ENCODE results near the gene RTEL1.
"Not testable (repeated sequence)": the region's sequence is repeated elsewhere in the genome, so short reads cannot be mapped to it uniquely, and the experiment has no call there.

The RTEL1 gene

DNA sequence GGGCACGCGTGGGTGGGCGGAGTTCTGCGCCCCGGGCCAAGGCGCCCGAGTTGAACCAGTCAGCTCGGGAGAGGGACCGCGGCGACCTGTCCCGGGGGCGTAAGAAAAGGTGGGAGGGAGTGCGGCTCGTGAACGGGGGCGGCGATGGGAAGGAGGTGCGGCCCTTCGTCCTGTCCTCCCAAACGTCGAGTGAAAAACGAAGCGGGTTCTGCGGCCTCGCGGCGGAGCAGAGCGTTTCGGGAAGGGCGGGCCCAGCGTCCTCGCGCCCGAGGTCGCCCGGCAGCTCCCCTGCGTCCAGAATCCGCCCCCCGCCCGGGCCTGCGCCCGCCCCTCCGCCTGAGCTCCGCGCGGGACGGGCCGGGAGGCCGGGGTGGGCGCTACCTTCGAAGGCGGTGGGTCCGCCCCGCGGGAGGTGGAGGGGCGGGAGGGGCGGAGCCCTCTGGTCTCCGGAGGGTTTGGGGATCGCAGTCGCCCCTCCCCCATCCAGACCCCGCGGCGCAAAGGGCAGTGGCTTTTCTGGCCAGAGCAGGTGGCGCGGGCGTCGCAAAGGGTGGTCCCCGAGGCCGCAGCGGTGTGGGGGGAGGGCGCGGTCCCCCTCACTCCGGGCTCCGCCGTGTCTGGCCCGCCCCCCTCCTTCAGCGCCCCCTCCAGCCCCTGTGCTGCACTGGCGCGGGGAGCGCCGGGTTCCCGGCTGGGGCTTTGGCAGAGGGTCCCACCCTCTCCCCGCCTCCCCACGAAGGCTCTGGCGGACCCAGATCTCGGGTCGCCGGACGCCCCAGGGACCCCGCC lies 5.7 kb upstream of the RTEL1 start:
- no peak for DNase-seq

DNA sequence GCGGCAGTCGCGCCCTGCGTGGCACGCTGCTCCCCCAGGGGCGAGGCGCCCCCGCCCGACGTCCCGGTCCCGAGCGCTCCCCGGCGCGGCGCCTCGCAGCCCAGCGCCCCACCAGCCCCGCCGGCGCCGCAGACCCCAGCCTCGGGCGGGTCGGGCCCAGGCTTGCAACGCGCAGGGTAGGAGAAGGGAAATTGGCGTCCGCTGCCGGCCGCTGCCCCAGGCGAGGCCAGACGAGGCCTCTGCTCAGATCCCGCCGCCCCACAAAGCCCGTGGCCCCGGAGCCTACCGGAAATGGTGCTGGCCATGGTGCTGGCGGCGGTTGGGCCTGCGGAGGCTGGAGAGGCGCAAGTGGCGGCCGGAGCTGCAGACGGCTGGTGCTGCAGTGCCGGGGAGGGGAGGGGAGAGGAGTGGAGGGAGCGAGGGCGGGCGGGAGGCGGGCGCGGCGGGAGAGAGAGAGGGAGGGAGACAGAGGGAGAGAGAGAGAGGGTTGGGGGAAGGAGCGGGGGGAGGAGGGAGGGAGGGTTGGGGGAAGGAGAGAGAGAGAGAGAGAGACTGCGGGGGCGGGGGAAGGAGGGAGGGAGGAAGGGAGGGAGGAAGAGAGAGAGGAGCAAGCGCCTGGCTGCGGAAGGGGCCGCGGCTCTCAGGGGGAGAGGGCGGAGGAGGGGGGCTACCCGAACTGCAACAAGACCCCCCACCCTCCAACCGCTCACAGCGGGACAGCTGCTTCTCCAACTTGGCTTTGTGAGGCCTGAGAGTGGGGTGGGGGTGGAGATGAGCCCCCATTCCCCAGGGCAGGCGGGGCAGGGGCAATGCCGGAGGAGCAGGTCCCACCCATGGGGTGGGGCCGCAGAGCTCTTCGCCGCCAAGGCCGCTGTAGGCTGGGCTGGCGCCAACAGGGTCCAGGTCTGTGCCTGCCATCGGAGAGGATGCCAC lies 4.8 kb upstream of the RTEL1 start, which contains the start of gene STMN3:
TSS of gene STMN3 (minus strand) at position 384 of the 933 bp plus-strand sequence. CDS start at position 305, 79 bp downstream.
- peak; percentile 27 for DNase-seq

DNA sequence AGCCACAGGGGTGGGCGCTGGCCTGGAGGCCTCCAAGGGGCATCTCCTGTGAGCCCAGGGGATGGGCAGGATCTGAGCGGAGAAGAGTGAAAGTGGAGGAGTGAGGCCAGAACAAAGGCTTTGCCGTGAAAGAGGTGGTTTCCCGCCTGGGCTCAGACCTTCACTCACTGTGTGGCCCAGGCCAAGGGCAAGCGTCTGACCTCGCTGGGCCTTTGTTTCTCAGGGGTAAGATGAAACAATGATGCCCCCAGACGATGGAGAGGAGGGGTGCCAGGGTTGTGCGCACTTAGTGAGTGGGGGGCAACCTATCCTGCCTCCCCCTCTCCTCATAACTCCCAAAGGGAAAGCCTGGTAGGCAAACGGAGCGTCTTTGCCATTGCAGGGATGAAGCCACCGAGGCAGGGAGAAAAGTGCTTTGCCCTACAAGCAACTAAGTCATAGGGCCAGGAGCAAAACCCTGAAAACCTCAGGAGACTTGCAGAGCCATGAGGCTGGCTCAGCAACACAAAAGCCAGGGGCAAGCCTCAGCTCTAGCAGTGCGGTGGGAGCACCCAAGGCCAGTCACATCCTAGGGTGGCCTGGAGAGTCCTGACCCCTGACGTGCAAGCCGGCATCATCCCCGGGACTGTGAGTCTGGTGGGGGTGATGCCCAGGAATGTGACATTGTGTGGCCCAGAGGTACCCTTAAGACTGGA lies 4.0 kb upstream of the RTEL1 start:
- no peak for DNase-seq

DNA sequence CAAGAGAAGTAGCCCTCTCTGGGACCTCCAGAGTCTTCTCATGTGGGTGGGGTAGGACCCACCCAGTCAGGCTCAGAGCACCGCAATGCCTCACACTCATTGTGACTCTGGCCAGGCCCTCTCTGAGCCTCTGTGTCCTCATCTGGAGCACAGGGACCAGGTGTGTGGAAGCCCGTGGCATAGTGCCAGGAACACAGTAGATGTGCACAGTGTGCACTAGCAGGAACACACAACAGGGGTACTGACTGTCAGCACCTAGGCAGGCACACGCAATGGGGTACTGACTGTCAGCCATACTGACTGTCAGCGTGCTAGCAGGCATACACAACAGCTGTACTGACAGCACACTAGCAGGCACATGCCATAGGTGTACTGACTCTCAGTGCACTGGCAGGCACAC lies 2.9 kb upstream of the RTEL1 start:
- DNase-seq: no peak

DNA sequence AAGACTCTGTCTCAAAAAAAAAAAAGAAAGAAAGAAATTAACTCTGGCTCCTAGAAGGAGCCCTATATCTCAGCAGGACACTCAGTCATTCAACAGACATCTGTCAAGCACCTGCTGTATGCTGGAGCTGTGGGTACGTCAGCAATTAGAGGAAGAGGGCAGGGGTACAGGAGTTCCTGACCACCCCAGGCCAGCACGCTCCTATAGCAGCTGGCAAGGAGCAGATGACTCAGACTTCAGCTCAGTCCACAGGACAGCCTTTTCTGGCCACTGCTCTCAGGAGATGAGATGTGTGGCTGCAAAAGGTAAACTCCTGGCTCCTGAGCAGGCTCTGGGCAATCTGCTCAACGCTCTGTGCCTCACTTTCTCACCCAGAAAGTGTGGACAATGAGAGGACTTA lies 1.7 kb upstream of the RTEL1 start:
- no peak for DNase-seq

DNA sequence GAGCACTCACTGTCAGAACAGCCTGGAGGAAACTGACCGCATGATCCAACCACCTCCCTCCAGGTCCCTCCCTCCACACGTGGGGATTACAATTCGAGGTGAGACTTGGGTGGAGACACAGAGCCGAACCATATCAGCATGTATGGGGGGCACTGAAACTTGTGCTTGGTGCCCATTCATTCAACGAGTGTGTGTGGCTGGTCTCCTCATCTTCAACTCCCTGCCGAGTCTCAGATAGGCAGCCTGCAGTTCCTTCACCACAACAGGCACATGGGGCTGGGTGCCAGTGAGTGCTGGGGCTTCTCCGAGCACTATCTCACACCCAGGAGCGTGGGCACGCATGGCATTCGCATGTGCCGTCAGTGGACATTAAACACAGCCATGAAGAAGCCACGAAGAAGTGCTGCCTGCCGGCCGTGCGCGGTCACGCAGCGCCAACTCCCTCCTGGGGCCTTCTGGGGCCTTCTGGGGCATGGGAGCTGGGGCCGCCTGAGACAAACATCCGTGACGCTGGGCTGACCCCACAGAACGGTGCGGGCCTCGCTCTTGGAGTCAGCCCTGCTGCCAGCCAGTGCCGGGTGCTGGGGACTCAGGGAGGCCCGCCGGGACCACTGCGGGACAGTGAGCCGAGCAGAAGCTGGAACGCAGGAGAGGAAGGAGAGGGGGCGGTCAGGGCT lies 714 bp upstream of the RTEL1 start:
- no peak for DNase-seq

DNA sequence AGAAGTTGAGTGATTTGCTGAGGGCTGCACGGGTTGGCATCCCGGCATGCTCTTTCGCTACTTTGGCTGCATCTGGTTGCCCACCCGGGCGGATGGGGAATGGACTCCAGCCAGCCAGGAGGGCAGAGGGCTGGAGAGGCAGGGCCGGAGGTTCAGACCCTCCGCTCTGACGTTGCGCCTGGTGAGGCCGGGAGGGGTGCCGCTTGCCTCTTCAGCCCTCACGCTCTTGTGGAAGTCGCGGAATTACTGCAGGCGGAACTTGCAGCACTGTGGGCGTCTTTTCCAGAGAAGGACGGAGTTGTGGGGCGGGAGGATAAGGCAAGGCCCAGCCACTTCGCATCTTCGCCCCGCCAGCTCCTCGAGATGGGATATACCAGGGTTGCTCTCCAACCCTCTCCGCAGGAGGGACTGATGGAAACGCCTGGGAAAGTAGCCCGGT lies 656 bp downstream of the RTEL1 start:
- no peak for DNase-seq

DNA sequence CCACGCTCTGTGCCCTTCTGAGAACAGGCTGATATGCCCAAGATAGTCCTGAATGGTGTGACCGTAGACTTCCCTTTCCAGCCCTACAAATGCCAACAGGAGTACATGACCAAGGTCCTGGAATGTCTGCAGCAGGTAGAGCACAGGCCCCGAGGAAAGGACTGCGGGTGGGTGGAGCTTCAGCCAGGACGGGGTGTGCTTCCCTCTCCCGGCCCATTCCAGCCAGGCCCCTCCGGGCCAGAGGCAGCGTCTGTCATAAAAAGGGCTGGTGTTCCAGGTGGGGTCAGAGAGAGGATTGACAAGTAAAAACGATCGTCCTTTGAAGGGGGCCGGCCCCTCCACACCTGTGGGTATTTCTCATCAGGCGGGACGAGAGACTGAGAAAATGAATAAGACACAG lies 1.3 kb downstream of the RTEL1 start:
- DNase-seq: no peak

DNA sequence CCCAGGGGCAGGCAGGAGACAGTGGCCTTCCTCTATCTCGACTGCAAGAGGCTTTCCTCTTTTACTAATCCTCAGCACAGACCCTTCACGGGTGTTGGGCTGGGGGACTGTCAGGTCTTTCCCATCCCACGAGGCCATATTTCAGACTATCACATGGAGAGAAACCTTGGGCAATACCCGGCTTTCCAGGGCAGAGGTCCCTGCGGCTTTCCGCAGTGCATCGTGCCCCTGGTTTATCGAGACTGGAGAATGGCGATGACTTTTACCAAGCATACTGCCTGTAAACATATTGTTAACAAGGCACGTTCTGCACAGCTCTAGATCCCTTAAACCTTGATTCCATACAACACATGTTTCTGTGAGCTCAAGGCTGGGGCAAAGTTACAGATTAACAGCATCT lies 2.1 kb downstream of the RTEL1 start:
- not testable (repeated sequence) for DNase-seq

DNA sequence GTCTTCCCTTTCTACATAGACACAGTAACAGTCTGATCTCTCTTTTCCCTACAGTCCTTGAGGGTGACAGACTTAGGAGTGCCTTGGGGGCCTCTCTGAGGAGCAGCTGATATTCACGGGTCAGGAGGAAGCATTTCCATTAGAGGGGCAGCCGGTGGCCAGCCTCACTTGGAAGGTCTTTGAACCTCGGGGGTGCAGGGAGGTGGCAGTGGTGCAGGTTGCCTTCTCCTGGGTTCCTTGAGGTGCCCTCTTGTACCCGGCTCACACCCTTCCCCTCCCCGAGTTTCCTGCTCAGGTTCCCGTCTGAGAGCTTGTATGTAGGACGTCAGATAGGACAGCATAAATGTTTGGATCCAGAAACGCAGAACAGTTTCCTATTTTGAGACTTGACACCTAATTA lies 2.5 kb downstream of the RTEL1 start:
- DNase-seq: no peak

DNA sequence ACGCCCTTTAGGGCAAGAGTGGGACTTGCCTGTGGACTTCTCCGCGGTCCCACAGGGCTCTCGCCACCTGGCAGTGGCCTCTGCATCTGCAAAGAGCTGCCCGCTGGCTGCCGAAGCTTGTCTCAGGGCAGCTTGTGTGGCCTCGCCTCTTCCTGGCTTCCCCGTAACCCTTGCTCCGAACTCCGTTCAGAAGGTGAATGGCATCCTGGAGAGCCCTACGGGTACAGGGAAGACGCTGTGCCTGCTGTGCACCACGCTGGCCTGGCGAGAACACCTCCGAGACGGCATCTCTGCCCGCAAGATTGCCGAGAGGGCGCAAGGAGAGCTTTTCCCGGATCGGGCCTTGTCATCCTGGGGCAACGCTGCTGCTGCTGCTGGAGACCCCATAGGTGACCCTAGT lies 3.0 kb downstream of the RTEL1 start:
- DNase-seq: no peak

DNA sequence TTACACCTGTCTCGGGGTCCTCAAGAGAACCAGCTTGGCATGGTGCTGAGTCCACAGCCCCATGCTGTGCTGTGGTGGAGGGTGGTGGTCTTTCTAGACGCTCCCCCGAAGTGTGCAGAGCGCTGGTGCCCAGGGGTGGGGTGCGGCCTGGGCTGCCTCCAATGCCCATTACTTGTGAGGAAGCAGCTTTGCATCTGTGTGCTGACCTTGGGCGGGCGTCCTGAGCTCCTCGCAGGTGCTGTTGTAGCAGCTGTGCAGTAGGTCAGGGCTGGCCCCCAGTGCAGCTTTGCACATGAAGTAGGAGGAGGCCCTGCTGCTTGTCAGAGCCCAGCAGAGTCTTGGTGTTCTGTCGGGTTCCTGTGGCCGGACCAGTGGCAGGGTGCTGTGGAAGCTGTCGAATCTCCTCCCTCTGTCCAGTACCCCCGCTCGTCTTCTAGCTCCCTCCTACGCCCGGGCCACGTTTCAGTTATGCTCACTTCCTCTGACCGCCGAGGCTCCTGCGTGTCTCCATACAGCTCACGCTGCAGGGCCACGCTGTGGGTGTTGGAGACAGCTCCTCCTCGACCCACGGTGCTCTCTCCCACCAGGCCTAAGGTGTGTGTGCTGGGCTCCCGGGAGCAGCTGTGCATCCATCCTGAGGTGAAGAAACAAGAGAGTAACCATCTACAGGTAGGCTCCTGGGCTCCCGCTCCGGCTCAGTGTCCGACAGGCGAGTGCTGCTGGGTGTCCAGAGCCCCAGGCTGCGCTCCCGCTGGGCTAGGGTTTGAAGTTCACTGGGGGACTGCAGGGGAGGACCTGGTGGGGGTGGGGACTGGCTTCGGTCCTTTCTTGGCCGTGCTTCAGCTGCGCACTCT lies 4.1 kb downstream of the RTEL1 start:
- DNase-seq: no peak

DNA sequence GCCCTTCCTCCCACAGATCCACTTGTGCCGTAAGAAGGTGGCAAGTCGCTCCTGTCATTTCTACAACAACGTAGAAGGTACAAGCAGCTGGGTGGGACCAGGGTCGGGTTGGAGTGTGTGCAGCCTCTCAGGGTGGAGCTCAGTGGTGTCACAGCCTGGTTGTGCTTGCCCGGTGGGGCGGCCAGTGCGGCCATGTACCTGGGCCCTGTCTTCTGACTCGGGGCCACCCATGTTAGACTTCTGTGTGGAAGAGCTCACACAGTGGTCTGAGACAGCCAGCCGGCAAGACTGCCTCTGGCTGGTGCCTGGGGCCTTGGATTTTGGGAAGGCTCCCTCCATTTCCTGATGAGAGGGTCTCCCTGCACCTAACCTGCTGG lies 4.7 kb downstream of the RTEL1 start:
- DNase-seq: no peak

DNA sequence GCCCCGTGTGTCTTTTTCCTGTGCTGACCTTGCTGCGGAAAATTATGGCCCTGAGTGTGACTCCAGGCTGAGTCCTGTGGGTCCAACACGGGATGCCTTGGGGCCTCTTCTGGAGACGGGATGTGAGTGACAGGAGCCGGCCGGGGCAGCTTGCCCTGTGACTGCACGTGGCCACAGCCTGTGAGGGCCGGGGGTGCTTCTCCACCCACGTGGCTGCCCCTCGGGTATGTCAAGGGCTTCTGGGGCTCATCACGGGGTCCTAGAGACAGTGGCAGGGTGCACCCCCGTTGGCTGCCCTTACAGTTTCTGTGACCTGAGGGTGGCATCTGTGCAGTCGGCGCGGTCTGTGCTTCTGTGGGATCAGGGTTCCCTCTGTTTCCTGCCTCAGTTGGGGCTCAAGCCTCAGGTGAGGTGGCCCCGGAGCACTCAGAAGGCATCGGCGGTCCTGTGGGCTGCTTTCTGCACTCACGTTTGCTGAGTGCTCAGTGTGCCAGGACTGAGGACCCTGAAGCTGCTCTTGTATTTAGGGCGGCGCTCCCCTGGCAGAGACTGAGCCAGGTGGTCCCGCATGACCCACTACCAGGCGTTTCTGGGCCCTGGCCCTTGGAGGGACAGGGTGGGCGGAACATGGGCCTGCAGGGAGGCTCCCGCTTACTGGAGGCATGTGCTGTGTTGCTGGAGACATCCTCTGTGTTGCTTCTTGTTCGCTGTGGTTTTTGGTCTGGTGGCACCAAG lies 5.4 kb downstream of the RTEL1 start:
- DNase-seq: no peak

DNA sequence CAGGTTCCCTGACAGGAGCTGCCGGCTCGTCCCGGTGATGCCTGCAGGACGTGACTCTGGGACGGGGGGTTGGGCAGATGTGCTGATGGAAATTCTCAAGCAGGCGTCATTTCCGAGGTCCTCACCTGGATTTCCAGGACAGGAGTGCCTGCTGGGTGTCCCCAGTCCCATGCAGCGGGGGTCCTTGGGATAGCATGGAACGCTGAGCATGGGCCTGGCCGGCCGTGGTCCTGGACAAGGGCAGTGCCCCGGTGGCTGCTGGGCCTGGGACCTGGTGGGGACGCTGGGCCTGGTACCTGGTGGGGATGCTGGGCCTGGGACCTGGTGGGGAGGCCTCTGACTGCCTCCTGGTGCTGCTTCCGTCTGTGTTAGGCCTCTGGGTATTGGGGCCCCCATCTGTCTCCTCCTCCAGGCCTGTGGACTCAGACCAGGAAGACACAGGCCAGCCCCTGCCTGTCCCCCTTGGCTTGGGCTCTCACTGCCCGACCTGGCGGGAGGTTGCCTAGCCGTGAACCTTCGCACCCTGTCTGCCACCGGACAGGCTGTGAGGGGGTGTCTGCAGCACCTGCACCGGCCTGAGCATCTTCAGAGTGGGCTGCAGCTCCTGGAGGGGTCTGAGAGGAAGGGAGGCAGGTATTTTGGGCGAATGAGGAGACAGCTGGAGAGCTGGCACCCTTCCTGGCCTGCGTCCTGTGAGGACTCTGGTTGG lies 6.2 kb downstream of the RTEL1 start:
- no peak for DNase-seq

DNA sequence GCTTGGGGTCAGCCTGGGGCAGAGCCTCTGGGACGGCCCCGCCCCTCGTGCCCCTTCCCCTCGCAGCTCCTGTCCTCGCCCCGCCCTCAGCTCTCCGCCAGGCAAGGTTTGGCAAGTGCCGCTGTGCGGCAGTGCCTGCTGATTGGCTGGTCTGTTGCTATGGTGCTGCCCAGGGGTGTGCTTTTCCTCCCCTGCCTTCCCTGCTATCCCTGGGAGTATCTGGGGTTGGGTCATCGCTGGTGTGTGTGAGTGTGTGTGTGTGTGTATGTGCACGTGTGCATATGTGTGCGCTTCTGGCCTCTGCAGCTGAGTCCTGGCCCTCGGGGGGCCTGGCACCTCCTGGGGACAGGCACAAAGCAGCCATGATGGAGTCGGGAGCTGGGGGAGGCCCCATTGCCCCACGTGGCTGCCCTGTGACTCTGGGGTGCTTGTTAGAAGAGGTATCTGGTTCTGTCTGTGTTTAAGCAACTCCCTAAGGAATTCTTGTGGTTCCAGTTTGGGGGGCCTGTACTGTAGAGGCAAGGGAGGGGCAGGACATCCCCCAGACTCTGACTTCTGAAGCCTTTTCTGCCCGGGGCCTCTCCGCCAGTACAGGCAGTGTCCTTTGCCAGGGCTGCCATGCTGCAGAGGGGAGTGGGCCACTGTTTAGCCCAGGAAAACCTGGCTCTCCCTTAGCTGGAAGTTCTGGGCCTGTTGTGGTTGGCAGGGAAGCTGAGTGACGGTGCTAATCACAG lies 6.9 kb downstream of the RTEL1 start:
- DNase-seq: no peak

DNA sequence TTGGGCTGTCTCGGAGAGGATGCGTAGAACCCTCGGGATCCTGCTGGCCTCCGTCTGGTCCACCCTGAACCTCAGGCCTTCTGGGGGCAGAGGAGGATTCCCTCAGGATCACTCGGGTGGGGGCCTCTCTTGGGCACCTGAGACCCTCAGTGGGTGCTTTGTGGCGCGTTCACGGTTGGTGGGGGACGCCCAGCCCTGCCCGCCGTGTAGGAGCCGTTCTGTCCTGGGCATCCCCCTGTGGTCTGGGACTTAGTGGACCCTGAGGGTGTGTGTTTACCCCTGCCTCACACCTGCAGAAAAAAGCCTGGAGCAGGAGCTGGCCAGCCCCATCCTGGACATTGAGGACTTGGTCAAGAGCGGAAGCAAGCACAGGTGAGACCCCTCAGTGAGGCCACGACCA lies 7.6 kb downstream of the RTEL1 start:
- DNase-seq: no peak

DNA sequence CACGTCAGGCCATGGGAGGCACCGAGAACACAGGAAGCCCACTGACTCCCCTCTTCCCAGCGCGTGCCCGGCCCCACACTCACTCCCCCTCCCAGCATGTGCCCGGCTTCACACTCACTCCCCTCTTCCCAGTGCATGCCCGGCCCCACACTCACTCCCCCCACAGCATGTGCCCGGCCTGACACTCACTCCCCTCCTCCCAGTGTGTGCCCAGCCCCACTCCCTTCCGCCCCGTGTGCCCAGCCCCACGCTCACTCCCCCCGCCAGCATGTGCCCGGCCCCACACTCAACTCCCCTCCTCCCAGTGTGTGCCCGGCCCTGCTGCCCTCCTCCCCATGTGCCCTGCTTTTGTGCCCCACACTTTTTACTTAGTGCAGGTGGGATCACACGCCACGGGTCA lies 9.7 kb downstream of the RTEL1 start:
- DNase-seq: no peak

DNA sequence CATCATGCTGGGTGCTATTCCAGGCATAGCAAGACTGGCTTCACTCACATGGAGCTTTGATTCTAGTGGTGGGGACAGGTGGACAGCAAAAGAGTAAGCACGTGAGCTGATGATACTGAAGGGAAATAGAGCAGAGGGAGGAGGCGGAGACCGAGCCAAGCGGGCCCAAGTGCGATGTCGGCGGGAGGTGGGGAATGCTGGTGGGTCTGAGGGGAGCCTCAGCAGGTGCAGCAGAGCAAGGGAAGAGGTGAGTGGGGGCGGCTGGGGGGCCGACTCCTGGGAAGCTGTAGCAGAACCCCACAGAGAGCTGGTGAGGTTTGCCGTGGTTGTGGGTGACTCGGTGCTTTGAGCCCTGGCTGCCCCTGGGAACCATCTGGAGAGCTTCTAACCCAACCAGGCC lies 10.2 kb downstream of the RTEL1 start:
- no peak for DNase-seq

DNA sequence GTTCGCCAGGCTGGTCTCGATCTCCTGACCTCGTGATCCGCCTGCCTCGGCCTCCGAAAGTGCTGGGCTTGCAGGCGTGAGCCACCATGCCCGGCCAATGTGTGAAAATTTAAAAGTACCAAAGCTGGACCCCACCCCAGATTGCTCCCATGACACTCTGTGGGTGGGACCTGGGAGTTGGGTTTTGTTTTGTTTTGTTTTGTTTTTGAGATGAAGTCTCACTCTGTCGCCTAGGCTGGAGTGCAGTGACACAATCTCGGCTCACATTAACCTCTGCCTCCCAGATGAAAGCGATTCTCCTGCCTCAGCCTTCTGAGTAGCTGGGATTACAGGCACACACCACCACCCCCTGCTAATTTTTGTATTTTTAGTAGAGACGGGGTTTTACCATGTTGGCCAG lies 13.6 kb downstream of the RTEL1 start:
- not testable (repeated sequence) for DNase-seq
